Measurements from ENCODE around the gene ERO1A. TPM values are rescaled to one million over a fixed set of nuclear protein-coding genes. Genes with fewer than 3 reads are reported as not detected.

Gene ERO1A
- polyA plus RNA-seq, 1 donor = 16.4 TPM

DNA sequence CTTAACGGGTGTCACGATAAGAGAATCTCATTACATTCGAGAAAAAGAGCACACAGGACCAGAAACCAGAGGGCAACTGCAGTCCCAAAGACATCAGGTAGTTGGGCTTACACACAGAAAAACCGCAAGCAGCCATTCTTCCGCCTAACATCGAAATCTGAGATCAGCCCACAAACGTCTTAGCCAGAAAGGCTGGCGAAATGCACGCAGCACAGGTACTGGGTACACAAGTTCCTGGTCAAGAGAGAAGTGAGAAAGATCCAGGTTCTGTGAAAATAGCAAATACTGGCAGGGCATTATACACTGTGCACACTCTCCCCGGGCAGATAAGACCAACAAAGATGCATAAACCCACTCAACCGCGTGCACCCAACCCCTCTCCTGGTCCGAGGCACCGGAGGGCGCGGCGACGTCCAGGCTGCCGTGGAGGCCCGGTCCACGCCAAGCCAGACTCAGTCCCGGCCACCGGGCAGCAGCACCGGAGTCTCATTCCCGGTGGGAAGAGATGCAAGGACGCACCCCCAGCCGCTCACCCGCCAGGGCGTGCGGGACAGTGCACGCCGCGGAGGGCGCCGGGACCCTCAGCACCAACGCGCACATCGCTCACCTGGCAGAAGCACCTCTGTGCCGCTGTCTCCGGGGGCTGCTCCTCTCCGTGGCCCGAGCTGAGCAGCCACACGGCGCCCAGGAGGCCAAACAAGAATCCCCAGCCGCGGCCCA is 437 bp downstream of the ERO1A start:
- no peak for DNase-seq (ENCODE audit: low read depth)

- DNase-seq (ENCODE audit: low read depth) = no peak
Observed at GRCh38 chr14:52693532-52693931, 1.8 kb downstream of the ERO1A start.

- DNase-seq (ENCODE audit: low read depth) = no peak
Observed at GRCh38 chr14:52693036-52693435, 2.3 kb downstream of the ERO1A start.

GRCh38 chr14:52692248-52692962 is 3.0 kb downstream of the ERO1A start:
- DNase-seq (ENCODE audit: low read depth) = no peak

GRCh38 chr14:52690983-52691760 is 4.2 kb downstream of the ERO1A start:
- no peak for DNase-seq (ENCODE audit: low read depth)

GRCh38 chr14:52686176-52686575 is 9.2 kb downstream of the ERO1A start:
- no peak for DNase-seq (ENCODE audit: low read depth)

DNA sequence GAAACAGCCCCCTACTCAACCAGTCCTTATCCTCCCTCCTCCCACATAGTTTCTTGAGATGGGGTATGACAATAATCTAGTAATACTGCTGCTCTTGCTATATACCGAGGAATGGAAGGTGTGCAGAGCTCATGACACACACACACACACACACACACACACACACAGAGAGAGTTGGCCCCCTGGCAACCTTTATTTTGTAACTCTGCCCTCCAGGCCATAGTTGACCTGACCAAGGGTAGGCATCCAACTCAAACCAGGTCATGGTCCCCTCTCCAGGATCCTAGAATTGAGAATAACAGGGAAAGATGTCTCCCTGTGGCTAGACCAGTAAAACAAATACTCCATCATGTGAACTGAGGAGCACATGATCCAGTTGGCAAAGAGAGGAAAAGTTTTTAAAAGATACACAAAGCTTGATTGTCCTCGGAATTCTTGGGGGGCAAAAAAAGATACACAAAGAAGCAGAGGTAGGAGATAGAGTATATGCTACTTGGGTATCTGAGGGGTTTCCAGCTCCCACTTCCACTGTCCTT is 11.3 kb downstream of the ERO1A start:
- DNase-seq (ENCODE audit: low read depth) = no peak

- DNase-seq (ENCODE audit: low read depth) = no peak
Observed at GRCh38 chr14:52678591-52678990, 16.8 kb downstream of the ERO1A start.

DNA sequence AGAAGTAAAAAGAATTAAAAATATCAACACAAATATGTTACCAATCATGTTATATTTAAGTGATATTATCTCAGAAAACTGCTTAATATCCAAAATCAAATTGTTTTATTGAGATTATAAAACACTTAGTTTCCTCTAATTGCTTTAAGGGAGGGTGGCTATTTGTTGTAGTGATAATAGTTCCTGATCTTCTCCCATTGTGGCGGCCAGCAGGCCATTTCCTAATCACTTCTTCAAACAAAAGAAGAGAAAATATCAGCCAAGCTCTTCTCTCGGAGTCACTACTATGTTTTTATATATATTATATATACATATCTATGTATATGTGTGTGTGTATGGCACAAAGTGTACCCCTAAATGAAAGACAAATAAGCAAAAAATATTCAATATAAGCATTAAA is 31.5 kb downstream of the ERO1A start:
- no peak for DNase-seq (ENCODE audit: low read depth)

DNA sequence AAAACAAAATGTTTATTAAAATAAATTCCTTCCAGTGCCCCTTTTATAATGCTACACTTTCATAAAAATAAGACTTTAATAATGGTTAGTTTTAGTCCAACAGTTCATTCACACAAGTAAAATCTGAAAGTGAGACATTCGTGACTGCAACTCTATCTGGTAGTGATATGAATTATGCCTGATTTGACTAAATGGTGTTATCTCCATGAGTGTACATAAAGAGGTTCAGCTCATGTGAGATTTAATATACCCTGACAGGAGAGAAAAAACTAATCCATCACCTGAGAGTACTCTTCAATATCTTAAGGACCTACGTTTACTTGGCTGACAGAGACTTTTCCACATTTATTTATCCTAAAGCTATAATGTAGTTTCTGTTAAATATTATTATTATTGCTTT is 34.0 kb downstream of the ERO1A start:
- no peak for DNase-seq (ENCODE audit: low read depth)

DNA sequence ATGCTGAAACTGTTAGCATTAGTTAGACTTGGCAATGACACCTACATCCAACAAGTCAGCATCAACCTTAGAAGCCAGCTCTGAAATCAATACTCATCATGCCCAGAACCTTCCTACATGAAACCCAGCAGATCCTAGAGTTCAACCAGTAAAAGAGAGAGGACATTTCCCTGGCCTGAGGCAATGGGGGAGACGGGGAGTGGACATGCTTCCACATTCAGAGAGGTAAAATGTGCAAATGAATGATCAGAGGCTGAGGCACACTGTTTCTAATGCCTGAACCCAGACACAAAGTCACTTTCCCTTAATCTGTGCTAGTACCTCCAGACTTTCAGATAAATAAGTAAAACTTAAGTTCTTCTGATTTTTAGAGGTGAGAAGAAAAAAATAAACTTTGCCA is 34.5 kb downstream of the ERO1A start:
- no peak for DNase-seq (ENCODE audit: low read depth)

- DNase-seq (ENCODE audit: low read depth) = no peak
Observed at GRCh38 chr14:52660325-52660724, 35.0 kb downstream of the ERO1A start.

DNA sequence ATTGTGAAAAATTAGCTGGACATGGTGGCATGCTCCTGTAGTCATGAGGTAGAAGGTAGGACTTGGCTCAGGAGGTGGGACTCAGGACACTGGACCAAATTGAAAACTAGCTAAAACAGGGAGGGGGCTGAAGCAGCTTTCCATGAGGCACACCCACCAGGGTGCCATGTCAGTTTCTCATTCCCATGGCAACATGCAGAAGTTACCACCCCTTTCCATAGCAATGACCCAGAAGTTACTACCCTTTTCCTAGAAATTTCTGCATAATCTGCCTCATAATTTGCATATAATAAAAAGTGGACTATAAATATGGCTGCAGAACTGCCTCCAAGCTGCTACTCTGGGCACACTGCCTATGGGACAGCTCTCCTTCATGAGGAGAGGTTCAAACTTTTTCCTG is 38.5 kb downstream of the ERO1A start:
- no peak for DNase-seq (ENCODE audit: low read depth)

DNA sequence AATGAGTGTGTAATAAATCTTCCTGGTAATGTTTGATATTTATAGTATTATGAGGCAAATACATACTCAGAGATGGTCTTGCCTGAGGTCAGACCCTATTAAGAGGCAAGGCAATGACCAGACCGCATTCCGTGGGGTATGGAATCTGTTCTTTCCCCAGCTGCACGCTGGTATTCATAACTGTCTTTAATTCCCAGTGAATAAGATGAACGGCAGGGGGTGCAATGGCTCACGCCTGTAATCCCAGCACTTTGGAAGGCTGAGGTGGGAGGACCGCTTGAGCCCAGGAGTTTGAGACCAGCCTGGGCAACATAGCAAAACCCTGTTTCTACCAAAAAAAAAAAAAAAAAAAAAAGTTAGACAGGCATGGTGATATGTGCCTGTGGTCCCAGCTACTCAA is 44.6 kb downstream of the ERO1A start:
- DNase-seq (ENCODE audit: low read depth) = no peak

DNA sequence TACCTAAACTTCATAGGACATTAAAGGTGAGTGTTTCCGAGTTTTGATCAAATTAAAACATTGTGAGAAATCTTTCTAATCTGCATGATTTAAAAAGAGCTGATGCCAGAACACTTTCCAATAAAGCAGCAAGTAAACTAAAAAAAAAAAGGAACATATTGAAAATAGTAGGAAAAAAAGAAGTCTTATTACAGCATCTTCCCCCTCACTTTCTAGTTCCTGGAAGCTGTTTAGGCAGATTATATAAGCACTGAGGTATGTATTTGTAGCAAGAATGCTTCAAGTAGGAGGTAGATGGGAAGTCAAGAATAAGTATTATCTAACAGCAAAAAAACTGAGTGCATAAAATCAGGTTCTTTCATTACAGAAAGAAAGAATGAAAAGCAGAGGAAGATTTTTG is 45.8 kb downstream of the ERO1A start:
- DNase-seq (ENCODE audit: low read depth) = no peak

DNA sequence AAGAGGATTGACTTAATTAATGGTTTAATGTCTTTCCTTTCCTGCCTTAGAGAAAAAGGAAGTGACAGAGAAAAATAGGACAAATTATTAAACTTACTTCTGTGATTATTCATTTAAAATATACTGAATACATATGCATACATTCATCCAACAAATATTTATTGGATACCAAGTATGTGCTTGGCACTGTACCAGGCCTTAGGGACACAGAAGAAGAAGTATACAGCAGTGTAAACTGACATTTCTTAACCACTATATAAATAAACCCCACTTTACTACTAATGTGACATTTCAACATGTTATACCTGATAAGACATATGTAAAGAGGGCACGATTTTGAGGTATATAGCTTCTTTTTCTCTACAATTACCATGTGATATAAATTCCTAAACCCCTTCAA is 53.6 kb downstream of the ERO1A start:
- DNase-seq (ENCODE audit: low read depth) = no peak

- DNase-seq (ENCODE audit: low read depth) = no peak
Observed at GRCh38 chr14:52640137-52640536, 55.2 kb downstream of the ERO1A start.

DNA sequence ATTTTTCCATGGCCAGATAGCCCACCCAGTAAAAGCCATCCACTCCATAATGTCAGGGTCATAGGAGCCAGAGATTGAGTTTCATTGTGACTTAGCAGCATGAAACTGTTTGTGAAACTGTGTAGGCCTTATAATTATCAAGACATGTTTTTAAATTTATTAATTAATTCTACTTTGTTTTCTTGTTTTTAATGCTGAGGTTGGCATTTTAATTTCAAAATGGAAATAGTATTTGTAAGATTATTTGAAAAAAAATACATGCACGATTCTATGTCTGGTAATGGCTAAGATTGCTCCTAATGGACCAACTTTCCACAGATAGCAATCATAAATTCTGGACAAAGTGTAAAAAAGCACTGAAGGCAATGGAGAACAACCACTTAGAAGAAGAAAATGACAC is 75.7 kb downstream of the ERO1A start:
- DNase-seq (ENCODE audit: low read depth) = no peak

DNA sequence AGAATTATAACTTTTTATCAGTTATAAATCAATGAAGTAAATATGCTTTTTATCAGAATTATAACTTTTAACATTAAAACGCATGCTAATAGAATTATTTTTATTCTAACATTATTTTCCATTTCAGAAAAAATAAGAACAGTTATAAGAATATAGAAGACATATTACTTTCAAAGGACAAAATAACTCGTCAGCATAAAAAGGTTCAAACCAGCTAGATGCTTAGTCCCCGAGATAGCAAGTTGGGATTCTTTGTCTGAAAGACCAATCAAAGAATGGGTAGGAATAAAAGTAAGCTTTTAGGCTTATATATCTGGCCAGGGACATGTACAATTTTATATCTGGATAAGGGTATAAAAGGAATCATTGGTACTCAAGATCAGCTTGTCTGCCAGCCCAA is 76.8 kb downstream of the ERO1A start:
- DNase-seq (ENCODE audit: low read depth) = no peak

GRCh38 chr14:52610187-52610586 is 85.2 kb downstream of the ERO1A start:
- DNase-seq (ENCODE audit: low read depth) = no peak

DNA sequence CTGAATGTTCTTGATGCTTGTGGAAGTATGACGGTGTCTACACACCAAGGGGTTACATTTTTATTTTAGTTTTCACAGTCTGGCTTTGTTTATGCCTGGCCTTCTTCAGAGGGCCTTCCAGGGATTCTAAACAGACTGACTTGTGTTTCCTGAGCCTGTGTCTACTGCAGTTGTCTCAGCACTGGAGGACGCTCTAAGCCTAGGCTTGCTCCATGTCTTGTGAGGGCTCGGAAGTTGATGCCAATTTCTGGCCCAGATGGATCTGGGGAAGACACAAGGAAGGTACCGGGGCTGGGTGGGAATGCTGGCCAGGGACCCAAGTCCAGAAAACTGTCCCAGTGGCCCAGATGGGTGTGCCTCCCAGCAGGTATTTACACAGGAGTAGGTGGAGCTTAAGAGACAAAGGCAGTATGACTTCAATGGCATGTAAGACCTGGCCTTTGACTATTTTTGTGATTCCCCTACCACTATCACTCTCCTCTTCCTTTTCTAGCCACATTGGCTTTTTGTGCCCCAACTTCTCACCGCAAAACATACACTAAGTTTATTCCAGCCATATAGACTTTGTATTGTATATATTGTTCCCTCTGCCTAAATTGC is 85.8 kb downstream of the ERO1A start:
- no peak for DNase-seq (ENCODE audit: low read depth)

GRCh38 chr14:52607061-52607460 is 88.3 kb downstream of the ERO1A start:
- no peak for DNase-seq (ENCODE audit: low read depth)

All from forelimb muscle (tissue), 1 donor.